Keratinocyte (primary cell): Measurements from ENCODE around the gene KCTD2. TPM values are rescaled to one million over a fixed set of nuclear protein-coding genes. Genes with fewer than 3 reads are reported as not detected.
A peak's percentile ranks its signal among the peaks of the same experiment; 100 is the strongest.

Experiments used
- DNase-seq: peaks from one replicate; pipeline ENCODE4 v3.0.0-alpha.2; 2011; ENCODE audit warnings: low read depth, missing footprints, low spot score
- FAIRE-seq: peaks from 2 replicates; lab custom pipeline; 2011; peaks lifted over from hg19 to GRCh38; lab: Jason Lieb, UNC
- H2AFZ ChIP-seq: 2 replicates; pipeline ENCODE4 v1.6.0; 2012; ENCODE audit warnings: low read length, control low read depth, inconsistent platforms; ENCODE audit not compliant: control insufficient read depth
- H3K27ac ChIP-seq: 2 replicates; pipeline ENCODE4 v1.5.1; 2011; ENCODE audit warnings: low read length; ENCODE audit not compliant: control insufficient read depth, insufficient read depth
- H3K27me3 ChIP-seq: 3 replicates; pipeline ENCODE4 v1.6.0; 2011; ENCODE audit warnings: low read length; ENCODE audit not compliant: control insufficient read depth, insufficient read depth; ENCODE audit errors: extremely low read depth
- H3K36me3 ChIP-seq, 2 experiments: 2 replicates in 1 of 2; 3 replicates in 1 of 2; pipeline ENCODE4 v1.5.1; 2011; ENCODE audit warnings: low read length in 2 of 2, mild to moderate bottlenecking in 1 of 2; ENCODE audit not compliant: control insufficient read depth in 2 of 2, insufficient read depth in 2 of 2; ENCODE audit errors: extremely low read depth in 1 of 2
- H3K4me1 ChIP-seq: 3 replicates; pipeline ENCODE4 v1.5.1; 2011; ENCODE audit warnings: low read length; ENCODE audit not compliant: control insufficient read depth, insufficient read depth; ENCODE audit errors: extremely low read depth
- H3K4me2 ChIP-seq: 3 replicates; pipeline ENCODE4 v1.6.0; 2011; ENCODE audit warnings: low read depth, low read length; ENCODE audit not compliant: control insufficient read depth, insufficient read depth; ENCODE audit errors: extremely low read depth
- H3K4me3 ChIP-seq, 3 experiments: fragments of 200-600 bp in 1 of 3; sonication (generic) in 1 of 3; 2 replicates in 2 of 3; 3 replicates in 1 of 3; pipeline ENCODE4 v1.5.1; 2011 to 2016; ENCODE audit warnings: low read length in 3 of 3, mild to moderate bottlenecking in 3 of 3, control low read depth in 2 of 3, inconsistent platforms in 1 of 3, low read depth in 1 of 3, mixed read lengths in 1 of 3, mixed run types in 1 of 3, moderate library complexity in 1 of 3; ENCODE audit not compliant: control insufficient read depth in 2 of 3, insufficient read depth in 2 of 3; ENCODE audit errors: extremely low read depth in 1 of 3
- H3K79me2 ChIP-seq: 2 replicates; pipeline ENCODE4 v1.6.0; 2012; ENCODE audit warnings: low read length; ENCODE audit not compliant: control insufficient read depth, insufficient read depth
- H3K9ac ChIP-seq: 3 replicates; pipeline ENCODE4 v1.6.0; 2011; ENCODE audit warnings: low read length; ENCODE audit not compliant: control insufficient read depth, insufficient read depth; ENCODE audit errors: extremely low read depth
- H3K9me1 ChIP-seq: 3 replicates; pipeline ENCODE4 v1.6.0; 2011; ENCODE audit warnings: low read length; ENCODE audit not compliant: control insufficient read depth, insufficient read depth; ENCODE audit errors: extremely low read depth
- H3K9me3 ChIP-seq: 2 replicates; pipeline ENCODE4 v1.5.1; 2012; ENCODE audit warnings: low read depth, low read length; ENCODE audit not compliant: control insufficient read depth
- H4K20me1 ChIP-seq: 3 replicates; pipeline ENCODE4 v1.6.0; 2011; ENCODE audit warnings: low read length; ENCODE audit not compliant: control insufficient read depth, insufficient read depth; ENCODE audit errors: extremely low read depth
- EZH2 ChIP-seq: IDR thresholded peaks from one replicate; pipeline ENCODE4 v1.6.1; 2012; ENCODE audit warnings: inconsistent platforms, mild to moderate bottlenecking, low read length, moderate library complexity
- dilution Hi-C: fragments of 300-500 bp; cut with MboI; formaldehyde crosslinking; loops from one replicate; pipeline ENCODE4 v1.7.0; 2020; ENCODE audit warnings: low sequenced_read_pairs; ENCODE audit not compliant: extremely low pct_ligation_motif_present
- polyA plus RNA-seq, 5 experiments: library from polyadenylated mRNA; depleted of rRNA in 3 of 5; stranded (reverse) in 3 of 5; stranded (forward) in 1 of 5; unstranded in 1 of 5; fragments of >200 nt; gene quantifications; 1 replicate in 1 of 5; 2 replicates in 3 of 5; 3 replicates in 1 of 5; pipeline versions ENCODE4 v1.2.1 to v1.2.3, GENCODE V29; 2011 to 2012; ENCODE audit warnings: missing spikeins in 2 of 5, low read depth in 1 of 5, low replicate concordance in 1 of 5
- TF ChIP-seq, protein P1 (sequence below), 3 experiments: IDR thresholded peaks in 1 of 3; conservative IDR thresholded peaks in 1 of 3; optimal IDR thresholded peaks in 1 of 3; 2 replicates in 2 of 3; 3 replicates in 1 of 3; pipeline versions ENCODE3 to v1.5.1; 2011; ENCODE audit warnings: low read length in 3 of 3, mild to moderate bottlenecking in 3 of 3, moderate library complexity in 2 of 3, control low read depth in 1 of 3, inconsistent platforms in 1 of 3; ENCODE audit not compliant: insufficient read depth in 2 of 3; ENCODE audit errors: extremely low read depth in 1 of 3

The KCTD2 gene
- polyA plus RNA-seq, 1 donor (not counting 4 experiments of a cell fraction or from before 2014, with no cell fraction given): 20.7 TPM

DNA sequence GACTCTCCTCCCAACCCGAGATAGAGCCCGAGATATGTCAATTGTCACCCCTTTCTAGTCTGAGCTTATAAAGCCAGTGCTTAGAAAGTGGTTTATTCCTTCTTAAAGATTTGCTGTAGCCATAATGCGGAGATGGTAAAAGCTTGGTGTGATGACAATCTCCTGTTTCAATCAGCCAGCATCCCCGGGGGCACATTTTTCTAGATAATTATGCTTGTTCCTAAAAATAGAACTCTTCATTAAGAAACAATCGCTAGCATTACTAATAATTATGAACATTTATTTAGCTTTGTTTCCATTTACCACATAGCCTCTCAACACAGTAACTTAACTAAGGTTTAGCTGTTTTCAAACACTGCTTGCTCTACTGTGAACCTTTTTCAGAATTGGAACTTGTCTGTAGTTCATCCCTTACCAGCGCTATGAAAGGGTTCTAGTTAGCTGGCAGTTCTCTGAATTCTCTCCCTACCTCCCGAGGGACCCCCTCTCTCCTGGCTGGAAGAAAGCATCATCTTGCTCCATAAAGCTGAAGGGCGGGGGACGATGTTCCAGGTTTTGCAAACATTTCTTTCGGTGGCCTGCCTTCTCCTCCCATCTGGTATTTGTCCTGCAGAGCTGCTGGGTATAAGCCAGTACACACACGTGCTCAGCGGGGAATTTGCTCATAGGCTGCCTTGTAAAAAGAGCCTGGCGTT is 35.5 kb upstream of the KCTD2 start:
- dilution Hi-C loops: no loop called here

DNA sequence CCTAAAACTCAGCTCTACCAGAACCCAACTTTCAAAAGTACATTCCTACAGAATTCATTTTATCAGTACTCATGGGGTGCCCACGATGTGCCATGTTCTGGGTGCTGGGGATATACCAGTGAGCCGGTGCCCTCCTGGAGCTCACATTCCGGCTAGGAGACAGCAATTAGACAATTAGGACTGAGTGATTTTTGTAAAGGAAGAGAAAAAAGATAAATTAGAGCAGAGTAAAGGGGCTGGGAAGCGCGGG is 35.0 kb upstream of the KCTD2 start:
- no peaks in the 10 kb centered on the region for H4K20me1 ChIP-seq
- dilution Hi-C loops: no loop called here
- H3K27me3 ChIP-seq: no peaks in the 10 kb centered on the region
- H3K4me1 ChIP-seq: peaks cover 21% of the 10 kb centered on the region
- H3K79me2 ChIP-seq: peaks cover 26% of the 10 kb centered on the region
- peak overlapping the region; percentile 98 for H3K4me2 ChIP-seq
- no peaks in the 10 kb centered on the region for H3K9me3 ChIP-seq
- peak overlapping the region; percentile 94 for H2AFZ ChIP-seq
- TF ChIP-seq, protein P1, sequence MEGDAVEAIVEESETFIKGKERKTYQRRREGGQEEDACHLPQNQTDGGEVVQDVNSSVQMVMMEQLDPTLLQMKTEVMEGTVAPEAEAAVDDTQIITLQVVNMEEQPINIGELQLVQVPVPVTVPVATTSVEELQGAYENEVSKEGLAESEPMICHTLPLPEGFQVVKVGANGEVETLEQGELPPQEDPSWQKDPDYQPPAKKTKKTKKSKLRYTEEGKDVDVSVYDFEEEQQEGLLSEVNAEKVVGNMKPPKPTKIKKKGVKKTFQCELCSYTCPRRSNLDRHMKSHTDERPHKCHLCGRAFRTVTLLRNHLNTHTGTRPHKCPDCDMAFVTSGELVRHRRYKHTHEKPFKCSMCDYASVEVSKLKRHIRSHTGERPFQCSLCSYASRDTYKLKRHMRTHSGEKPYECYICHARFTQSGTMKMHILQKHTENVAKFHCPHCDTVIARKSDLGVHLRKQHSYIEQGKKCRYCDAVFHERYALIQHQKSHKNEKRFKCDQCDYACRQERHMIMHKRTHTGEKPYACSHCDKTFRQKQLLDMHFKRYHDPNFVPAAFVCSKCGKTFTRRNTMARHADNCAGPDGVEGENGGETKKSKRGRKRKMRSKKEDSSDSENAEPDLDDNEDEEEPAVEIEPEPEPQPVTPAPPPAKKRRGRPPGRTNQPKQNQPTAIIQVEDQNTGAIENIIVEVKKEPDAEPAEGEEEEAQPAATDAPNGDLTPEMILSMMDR (optimal IDR thresholded peaks at IDR 0.05 in 1 of 3, IDR thresholded peaks at IDR 0.05 in 1 of 3, conservative IDR thresholded peaks at IDR 0.05 in 1 of 3; ENCODE audit: extremely low read depth in 1 of 3, insufficient read depth in 2 of 3, low read length in 3 of 3): no peak
- TF ChIP-seq EZH2: no peak
- H3K27ac ChIP-seq: peak overlapping the region; percentile 61
- H3K9ac ChIP-seq: peak overlapping the region; percentile 76
- FAIRE-seq (no peak), DNase-seq (no peak)
- H3K36me3 ChIP-seq: peaks cover 0 to 2% of the 10 kb centered on the region in 2 experiments
- peak overlapping the region; percentile 75 to 90 (median 87) for H3K4me3 ChIP-seq
- H3K9me1 ChIP-seq: peaks cover 4% of the 10 kb centered on the region

More for the DNA sequence above, 35.5 kb upstream of the KCTD2 start:
- FAIRE-seq (no peak), DNase-seq (no peak)
- Histone ChIP-seq H3K27ac (peak overlapping the region; percentile 61), H3K4me1 (peaks cover 21% of the 10 kb centered on the region), H3K9ac (peak overlapping the region; percentile 76), H3K9me1 (peaks cover 4% of the 10 kb centered on the region), H3K79me2 (peaks cover 23% of the 10 kb centered on the region), H3K9me3 (no peaks in the 10 kb centered on the region), H3K4me3 (peak overlapping the region in 2 of 3 experiments; percentile 75 to 90), H4K20me1 (no peaks in the 10 kb centered on the region), H3K27me3 (no peaks in the 10 kb centered on the region), H3K4me2 (peak overlapping the region; percentile 98), H2AFZ (peak overlapping the region; percentile 94), H3K36me3 (peaks cover 0 to 1% of the 10 kb centered on the region in 2 experiments)
- TF ChIP-seq, protein P1 (optimal IDR thresholded peaks at IDR 0.05 in 1 of 3, IDR thresholded peaks at IDR 0.05 in 1 of 3, conservative IDR thresholded peaks at IDR 0.05 in 1 of 3; ENCODE audit: extremely low read depth in 1 of 3, insufficient read depth in 2 of 3, low read length in 3 of 3): no peak
- TF ChIP-seq EZH2: no peak
